SK-N-SH (cell line): ENCODE data around the gene TAGLN2.
A peak's percentile ranks its signal among the peaks of the same experiment; 100 is the strongest.

Experiments
- CTCF ChIP-seq: fragments of 200-600 bp; sonication (generic); IDR thresholded peaks from 2 replicates; pipeline ENCODE4 v1.6.1; 2017; ENCODE audit warnings: antibody characterized with exemption, mild to moderate bottlenecking, moderate library complexity
- EZH2phosphoT487 ChIP-seq: fragments of 200-600 bp; sonication (generic); IDR thresholded peaks from 2 replicates; pipeline ENCODE4 v1.6.1; 2017; ENCODE audit warnings: low read depth, mixed run types, mild to moderate bottlenecking, antibody characterized with exemption, moderate library complexity, borderline replicate concordance
- TAF1 ChIP-seq: IDR thresholded peaks from 2 replicates; pipeline ENCODE4 v1.6.1; 2012; ENCODE audit warnings: low read depth, mild to moderate bottlenecking, low read length, moderate library complexity, borderline replicate concordance
- YY1 ChIP-seq: IDR thresholded peaks from 2 replicates; pipeline ENCODE4 v1.4.0; 2012; ENCODE audit warnings: low read depth, mild to moderate bottlenecking
- TF ChIP-seq, protein P1 (sequence below): IDR thresholded peaks from 2 replicates; pipeline ENCODE4 v1.4.0; 2012; ENCODE audit warnings: low read depth, borderline replicate concordance

GRCh38 chr1:159924791-159925718 lies at the start of gene TAGLN2:
- TF ChIP-seq, protein P1, sequence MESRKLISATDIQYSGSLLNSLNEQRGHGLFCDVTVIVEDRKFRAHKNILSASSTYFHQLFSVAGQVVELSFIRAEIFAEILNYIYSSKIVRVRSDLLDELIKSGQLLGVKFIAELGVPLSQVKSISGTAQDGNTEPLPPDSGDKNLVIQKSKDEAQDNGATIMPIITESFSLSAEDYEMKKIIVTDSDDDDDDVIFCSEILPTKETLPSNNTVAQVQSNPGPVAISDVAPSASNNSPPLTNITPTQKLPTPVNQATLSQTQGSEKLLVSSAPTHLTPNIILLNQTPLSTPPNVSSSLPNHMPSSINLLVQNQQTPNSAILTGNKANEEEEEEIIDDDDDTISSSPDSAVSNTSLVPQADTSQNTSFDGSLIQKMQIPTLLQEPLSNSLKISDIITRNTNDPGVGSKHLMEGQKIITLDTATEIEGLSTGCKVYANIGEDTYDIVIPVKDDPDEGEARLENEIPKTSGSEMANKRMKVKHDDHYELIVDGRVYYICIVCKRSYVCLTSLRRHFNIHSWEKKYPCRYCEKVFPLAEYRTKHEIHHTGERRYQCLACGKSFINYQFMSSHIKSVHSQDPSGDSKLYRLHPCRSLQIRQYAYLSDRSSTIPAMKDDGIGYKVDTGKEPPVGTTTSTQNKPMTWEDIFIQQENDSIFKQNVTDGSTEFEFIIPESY: no peak
- TF ChIP-seq TAF1 (peak; percentile 98), EZH2phosphoT487 (no peak), CTCF (no peak; the same call in 1 of the 2 replicates), YY1 (no peak)
